ENCODE results near the gene NAB2.
"Not testable (repeated sequence)": the region's sequence is repeated elsewhere in the genome, so short reads cannot be mapped to it uniquely, and the experiment has no call there.

Gene NAB2

GRCh38 chr12:57112492-57113294 is 23.8 kb downstream of the NAB2 start:
- peak; percentile 33 for DNase-seq

GRCh38 chr12:57116580-57117281 is 27.8 kb downstream of the NAB2 start:
- DNase-seq, result no peak

- DNase-seq, result no peak
Measured at GRCh38 chr12:57118711-57119271, 29.9 kb downstream of the NAB2 start.

GRCh38 chr12:57119294-57120085 is 30.6 kb downstream of the NAB2 start:
- no peak for DNase-seq

GRCh38 chr12:57120718-57121117 is 31.8 kb downstream of the NAB2 start:
- not testable (repeated sequence) for DNase-seq

GRCh38 chr12:57123813-57124212 is 34.9 kb downstream of the NAB2 start:
- no peak for DNase-seq

GRCh38 chr12:57124261-57124877 is 35.5 kb downstream of the NAB2 start:
- peak; percentile 17 for DNase-seq

- no peak for DNase-seq
Measured at GRCh38 chr12:57126061-57126460, 37.1 kb downstream of the NAB2 start.

- DNase-seq, result no peak
Measured at GRCh38 chr12:57126561-57126960, 37.6 kb downstream of the NAB2 start.

- DNase-seq, result no peak
Measured at GRCh38 chr12:57127101-57127725, 38.3 kb downstream of the NAB2 start.

GRCh38 chr12:57127726-57128518 is 39.0 kb downstream of the NAB2 start, which contains the start of gene LRP1:
TSS of gene LRP1 (plus strand) at chr12:57128483. CDS start at chr12:57128965, 482 bp downstream.
- no peak for DNase-seq

GRCh38 chr12:57128519-57129247 is 39.8 kb downstream of the NAB2 start:
- no peak for DNase-seq

- no peak for DNase-seq
Measured at GRCh38 chr12:57129321-57129842, 40.5 kb downstream of the NAB2 start.

GRCh38 chr12:57129889-57130288 is 41.0 kb downstream of the NAB2 start:
- DNase-seq, result no peak

GRCh38 chr12:57130941-57131340 is 42.0 kb downstream of the NAB2 start:
- DNase-seq, result no peak

GRCh38 chr12:57131896-57132744 is 43.2 kb downstream of the NAB2 start:
- DNase-seq, result no peak

- no peak for DNase-seq
Measured at GRCh38 chr12:57133013-57133569, 44.2 kb downstream of the NAB2 start.

- DNase-seq, result no peak
Measured at GRCh38 chr12:57133916-57134315, 45.0 kb downstream of the NAB2 start.

- DNase-seq, result no peak
Measured at GRCh38 chr12:57134949-57135348, 46.0 kb downstream of the NAB2 start.
